Activated T-helper 1 cell treated with anti-CD3 and anti-CD28 coated beads, Interleukin-2, amount 50 U/mL, for 16 hours (primary cell): ENCODE data around the gene TSHZ2.

Experiments used
- DNase-seq, 2 donors: peaks; one replicate each; pipeline ENCODE4 v3.0.0-alpha.2; 2020; ENCODE audit warnings: low read depth in 1 of 2, low spot score in 1 of 2

TSHZ2 gene

GRCh38 chr20:52994184-52994970 lies 22.2 kb downstream of the TSHZ2 start:
- DNase-seq: no peak

- no peak for DNase-seq
These were observed 24.0 kb downstream of the TSHZ2 start for GRCh38 chr20:52996130-52996529.

GRCh38 chr20:52996658-52997057 lies 24.5 kb downstream of the TSHZ2 start:
- no peak for DNase-seq

GRCh38 chr20:52998268-52998667 lies 26.1 kb downstream of the TSHZ2 start:
- DNase-seq: no peak

GRCh38 chr20:52999040-52999439 lies 26.9 kb downstream of the TSHZ2 start:
- DNase-seq: no peak

- DNase-seq: no peak
These were observed 29.5 kb downstream of the TSHZ2 start for GRCh38 chr20:53001498-53002301.

- DNase-seq: no peak
These were observed 30.6 kb downstream of the TSHZ2 start for GRCh38 chr20:53002786-53003185.

- DNase-seq: no peak
These were observed 31.4 kb downstream of the TSHZ2 start for GRCh38 chr20:53003420-53004154.

GRCh38 chr20:53004267-53004813 lies 32.2 kb downstream of the TSHZ2 start:
- DNase-seq: no peak

GRCh38 chr20:53009979-53010735 lies 38.0 kb downstream of the TSHZ2 start:
- no peak for DNase-seq

- no peak for DNase-seq
These were observed 39.5 kb downstream of the TSHZ2 start for GRCh38 chr20:53011640-53012039.

- DNase-seq: no peak
These were observed 41.0 kb downstream of the TSHZ2 start for GRCh38 chr20:53013183-53013582.

- DNase-seq: no peak
These were observed 41.7 kb downstream of the TSHZ2 start for GRCh38 chr20:53013847-53014246.

GRCh38 chr20:53016071-53016470 lies 43.9 kb downstream of the TSHZ2 start:
- DNase-seq: no peak

- DNase-seq: no peak
These were observed 44.4 kb downstream of the TSHZ2 start for GRCh38 chr20:53016534-53017042.

GRCh38 chr20:53017206-53017605 lies 45.0 kb downstream of the TSHZ2 start:
- DNase-seq: no peak

- DNase-seq: no peak
These were observed 47.3 kb downstream of the TSHZ2 start for GRCh38 chr20:53019464-53019863.

- no peak for DNase-seq
These were observed 48.2 kb downstream of the TSHZ2 start for GRCh38 chr20:53020376-53020775.

GRCh38 chr20:53020834-53021233 lies 48.7 kb downstream of the TSHZ2 start:
- DNase-seq: no peak

- no peak for DNase-seq
These were observed 49.8 kb downstream of the TSHZ2 start for GRCh38 chr20:53021934-53022333.
